Measurements from ENCODE around the gene GRIK2.

The GRIK2 gene

DNA sequence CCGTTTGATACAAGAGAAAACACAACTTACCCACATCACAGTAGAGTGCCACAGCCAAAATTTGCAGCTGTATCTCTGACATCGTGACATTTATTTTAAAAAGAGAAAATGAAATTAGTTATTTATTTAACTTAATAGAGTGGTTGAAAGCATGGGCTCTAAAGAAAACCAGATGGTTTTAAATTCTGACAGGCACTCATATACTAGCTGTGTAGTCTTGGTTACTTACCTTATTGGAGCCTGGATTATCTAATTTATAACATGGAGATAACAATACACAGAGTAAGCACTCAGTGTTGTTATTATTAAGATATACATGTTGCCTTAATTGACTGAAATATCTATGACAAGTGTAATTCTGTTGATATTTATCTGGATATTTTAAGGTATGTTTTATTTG lies 334.9 kb downstream of the GRIK2 start:
- DNase-seq = no peak

DNA sequence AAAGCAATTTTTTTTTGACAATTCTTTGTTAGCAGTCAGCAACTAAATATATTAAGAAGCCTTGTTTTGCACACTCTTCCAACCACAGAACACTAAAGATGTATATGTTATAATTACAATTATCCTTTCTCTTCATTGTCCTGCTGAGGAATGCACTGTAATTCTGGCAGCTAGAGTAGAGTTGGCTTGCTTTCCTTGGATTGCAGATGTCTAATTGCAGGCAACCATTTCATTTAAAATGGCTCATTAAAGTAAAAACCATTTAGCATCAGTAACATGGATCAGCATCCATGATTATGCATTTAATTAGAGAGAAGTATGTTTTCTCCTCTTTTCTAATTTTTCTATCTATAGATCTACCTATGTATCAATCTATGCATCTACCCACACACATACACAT lies 335.4 kb downstream of the GRIK2 start:
- no peak for DNase-seq

DNA sequence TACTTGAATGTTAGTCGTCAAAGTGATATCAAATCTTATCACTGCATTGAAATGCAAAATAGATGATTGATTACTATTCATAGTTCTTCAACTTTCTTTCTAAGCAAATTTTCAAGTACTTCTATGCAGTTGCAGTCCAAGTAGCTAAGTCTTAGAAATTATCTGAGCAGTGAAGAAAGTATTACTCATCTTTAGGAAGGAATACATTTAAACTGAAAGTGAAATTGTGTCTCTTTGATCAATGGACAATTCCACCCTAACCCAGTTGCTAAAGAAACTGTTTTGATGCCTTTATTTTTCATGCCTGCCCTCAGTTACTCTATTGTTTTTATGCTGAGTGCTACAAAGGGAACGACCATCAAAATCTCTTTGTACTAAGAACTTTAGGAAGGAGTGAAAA lies 337.4 kb downstream of the GRIK2 start:
- DNase-seq = no peak

DNA sequence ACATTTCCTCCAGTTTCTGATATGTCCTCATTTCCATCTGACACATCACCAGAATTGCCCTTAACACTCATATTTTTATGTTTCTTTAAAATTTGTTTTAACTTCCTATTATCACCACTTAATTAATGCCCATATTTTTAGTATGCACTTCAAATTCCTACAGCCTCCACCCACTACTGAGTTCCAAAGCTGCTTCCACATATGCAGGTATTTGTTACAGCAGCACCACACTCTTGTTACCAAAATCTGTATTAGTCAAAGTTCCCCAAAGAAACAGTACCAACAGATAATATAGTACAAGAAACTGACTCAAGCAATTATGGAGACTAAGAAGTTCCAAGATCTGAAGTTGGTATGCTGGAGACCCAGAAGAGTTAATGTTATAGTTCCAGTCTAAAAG lies 340.4 kb downstream of the GRIK2 start:
- DNase-seq = no peak

DNA sequence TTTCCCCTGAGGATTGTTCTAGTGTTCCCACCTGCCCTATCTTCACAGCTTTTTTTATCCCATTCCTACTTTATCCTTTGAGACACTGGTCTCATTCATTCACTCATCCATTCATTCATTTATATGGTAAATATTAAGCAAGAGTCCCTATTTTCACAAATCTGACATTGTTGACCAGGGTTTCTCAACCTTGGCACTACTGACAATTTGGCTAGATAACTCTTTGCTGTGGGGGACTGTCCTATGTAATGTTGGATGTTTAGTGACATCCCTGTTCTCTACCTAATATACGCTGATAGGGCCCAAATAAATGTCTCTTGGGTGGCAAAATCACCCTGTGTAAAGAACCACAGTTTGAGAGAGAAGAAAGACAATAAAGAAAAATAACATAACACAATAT lies 345.0 kb downstream of the GRIK2 start:
- DNase-seq = no peak

DNA sequence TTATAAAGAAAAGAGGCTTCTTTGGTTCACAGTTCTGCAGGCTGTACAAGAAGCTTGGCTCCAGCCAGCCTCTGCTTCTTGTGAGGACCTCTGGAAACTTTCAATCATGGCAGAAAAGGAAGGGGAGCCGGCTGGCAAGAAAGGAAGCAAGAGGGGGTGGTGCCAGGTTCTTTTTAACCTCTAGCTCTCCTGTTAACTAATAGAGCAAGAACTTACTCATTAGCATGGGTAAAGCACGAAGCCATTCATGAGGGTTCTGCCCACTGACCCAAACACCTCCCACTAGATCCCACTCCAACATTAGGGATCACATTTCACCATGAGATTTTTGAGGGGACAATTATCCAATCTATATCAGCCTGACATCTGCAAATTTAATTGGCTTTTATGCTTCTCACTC lies 347.1 kb downstream of the GRIK2 start:
- no peak for DNase-seq

DNA sequence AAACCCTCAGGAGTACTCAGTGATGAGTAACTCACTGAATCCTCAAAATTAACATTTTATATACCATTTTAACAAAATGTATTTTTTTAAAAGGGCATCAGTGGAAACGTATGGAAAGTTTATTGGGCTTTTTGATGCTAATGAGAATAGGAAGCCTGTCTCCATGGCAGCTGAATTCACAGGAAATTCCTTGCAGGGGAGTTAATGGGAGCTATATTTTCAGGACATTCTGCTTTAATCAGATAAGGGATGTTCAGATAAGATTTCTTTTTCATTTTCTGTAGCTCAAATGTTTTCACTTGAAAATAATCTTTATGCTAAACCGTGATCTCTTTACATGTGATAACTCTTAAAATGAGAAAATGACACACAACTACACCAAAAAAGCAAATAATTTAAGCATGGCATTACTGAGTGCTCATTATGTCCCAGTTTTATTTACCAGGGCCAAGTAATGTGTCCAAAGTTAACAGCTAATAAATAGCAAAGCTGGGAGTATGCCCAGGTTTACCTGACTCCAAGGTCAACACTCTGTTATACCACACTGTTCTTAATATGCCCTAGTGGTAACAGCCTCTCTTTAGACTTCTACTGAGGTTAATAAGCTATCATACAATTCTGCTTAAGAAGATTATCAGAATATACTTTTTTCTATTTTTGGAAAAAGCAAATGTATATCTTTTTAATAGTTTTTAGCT lies 348.1 kb downstream of the GRIK2 start:
- no peak for DNase-seq

DNA sequence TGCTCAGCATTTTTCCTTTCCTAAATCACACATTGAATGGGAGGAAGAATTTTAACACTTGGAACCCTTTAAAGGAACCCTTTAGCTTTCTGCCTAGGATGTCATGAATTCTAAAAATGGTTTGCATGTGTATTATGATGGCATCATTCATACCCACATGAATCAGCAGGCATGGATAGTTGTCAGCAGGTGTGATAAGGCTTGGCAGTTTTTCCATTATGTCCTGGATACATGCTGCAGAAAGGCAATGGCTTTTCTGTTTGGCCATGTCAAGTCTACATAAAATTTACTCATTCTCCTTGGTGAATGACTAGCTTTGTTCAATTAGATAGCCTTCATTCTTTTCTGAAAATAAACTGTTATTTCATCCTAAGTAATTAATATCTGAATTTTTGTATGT lies 353.7 kb downstream of the GRIK2 start:
- no peak for DNase-seq

DNA sequence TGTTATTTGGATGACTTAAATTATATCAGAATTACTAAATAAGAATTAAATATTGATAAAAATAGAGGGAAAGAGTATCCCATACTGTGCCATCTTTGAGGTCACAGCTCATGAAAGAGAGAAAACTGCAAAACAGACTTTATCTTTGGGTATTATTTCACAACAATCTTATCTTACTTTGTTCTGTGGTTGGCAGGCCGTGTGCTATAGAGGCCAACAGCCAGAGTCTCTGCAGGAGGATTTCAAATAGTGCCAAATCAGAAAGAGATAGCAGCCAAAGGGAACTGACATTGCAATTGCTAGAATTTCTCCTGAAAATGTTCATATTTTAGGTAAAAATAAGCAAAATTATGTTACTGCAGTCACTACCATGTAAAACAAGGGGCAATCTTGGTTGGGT lies 354.2 kb downstream of the GRIK2 start:
- no peak for DNase-seq

DNA sequence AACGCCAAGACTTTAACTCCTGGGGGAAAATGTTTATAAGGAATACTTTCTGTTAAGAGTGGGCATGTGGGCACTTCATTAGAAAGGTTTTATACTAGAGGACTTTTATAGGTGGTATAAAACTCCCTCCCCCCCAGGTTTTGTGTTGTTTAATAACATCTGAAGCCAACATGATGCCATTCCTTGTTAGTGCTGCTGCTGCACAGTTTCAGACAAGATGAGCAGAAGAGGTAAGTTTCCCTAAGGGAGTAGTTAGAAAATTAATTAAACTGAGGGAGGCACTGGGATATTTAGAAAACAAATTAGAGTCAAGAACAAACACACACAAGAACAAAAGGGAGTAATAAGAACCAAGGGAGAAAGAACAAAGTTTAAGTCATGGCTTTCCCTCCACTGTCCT lies 362.4 kb downstream of the GRIK2 start:
- no peak for DNase-seq

DNA sequence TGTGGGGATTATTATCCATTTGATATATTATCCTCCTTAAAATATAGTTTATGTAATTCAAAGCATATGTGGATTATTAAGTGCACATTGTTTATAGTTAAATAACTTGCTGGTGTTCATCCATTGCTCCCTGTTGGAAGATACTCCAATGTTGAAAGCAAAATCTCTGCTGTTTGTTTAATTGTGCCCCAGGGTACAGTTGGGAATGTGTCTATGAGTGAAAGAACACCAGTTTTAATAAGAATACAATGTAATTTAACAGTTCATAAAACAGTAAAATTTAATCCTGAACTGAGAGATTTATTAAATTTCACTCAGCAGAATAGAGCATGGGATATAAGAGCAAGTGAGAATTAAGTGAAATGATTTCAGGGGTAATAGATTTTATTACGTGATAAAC lies 364.9 kb downstream of the GRIK2 start:
- no peak for DNase-seq

DNA sequence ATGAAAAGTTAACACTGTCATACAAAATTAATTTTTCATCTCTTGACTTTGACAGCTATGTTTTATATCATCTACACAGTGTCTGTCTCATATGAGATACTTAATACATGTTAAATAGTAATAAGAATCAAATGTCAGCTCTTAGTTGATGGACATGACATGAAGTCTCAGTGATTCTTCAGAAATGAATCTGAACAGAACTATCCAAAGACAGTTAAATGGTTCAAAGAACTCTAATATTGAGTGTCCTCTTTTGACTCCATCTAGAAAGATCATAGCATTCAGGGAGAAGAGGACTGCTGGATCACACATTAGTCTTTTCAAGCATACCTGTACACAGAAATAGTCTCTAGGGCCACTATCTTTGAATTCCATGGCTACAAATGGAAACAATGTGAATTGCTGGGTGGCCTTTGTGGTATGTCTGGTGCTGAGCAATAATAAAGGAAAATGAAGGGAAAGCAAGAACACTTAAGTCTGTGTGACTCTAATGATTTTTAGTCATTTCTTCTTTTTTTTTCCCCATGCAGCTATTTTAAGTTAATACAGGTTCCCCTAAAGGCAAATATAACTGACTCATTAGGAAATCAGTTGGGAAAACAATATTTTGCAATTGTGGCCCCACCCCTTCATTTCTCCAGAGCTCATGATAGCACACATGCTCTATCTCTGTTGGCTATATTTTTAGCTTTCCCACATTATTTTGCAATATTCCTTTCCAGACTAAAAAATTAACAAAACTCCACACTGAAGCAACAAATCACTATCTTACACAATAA lies 367.5 kb downstream of the GRIK2 start:
- no peak for DNase-seq

DNA sequence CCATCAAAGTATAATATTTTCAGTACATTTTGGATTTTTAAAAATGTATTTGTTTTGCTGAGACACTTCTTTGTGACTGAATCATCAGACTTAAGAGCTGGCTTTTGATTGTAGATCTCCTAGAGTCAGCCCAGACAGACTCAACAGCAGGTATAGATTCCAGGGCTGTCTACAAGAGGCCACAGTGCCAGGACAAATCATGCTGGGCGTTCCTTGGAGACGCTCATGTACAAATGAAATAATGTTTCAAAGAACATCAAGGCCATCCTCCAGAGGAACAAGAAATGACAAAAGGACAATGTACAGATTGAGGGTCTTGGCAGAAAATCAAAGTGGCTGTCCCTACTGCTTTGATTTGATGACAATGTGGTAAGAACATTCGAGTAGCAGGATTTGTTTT lies 369.3 kb downstream of the GRIK2 start:
- DNase-seq = no peak

DNA sequence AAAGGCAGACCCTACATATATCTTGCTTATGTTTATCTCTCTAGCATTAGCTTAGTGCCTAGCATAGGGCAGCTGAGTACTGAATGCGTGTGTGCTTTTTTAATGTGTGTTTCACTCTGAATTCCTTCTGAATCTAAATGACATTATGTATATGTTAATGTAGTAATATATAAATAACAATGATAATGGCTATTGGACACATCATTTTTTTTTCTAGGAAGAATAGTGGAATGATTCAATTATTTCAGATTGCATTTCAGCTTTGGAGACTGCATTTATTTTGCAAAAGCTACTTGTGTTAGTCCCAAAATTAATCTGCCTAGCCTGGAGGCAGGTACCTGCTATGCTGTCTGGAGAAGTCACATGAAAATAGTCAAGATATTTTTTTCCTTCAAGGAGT lies 371.8 kb downstream of the GRIK2 start:
- DNase-seq = no peak

DNA sequence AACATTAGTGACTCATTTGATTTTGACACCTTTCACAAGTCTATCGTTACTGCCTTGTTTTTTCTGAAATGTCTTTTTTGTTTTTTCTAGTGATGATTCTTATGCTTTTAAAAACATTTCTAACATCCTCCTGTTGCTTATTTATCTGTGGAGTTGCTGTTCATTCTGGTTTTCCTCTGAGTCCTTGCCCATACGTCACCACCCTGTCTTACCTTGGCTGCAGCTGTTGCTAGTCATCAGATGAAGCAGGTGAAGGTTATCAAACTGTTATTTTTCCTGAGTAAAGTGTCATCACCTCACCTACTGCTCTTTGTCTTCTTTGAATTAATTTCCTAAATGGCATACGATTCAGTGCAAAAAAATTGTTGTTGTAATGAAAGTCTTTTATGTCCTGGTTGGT lies 376.6 kb downstream of the GRIK2 start:
- no peak for DNase-seq

DNA sequence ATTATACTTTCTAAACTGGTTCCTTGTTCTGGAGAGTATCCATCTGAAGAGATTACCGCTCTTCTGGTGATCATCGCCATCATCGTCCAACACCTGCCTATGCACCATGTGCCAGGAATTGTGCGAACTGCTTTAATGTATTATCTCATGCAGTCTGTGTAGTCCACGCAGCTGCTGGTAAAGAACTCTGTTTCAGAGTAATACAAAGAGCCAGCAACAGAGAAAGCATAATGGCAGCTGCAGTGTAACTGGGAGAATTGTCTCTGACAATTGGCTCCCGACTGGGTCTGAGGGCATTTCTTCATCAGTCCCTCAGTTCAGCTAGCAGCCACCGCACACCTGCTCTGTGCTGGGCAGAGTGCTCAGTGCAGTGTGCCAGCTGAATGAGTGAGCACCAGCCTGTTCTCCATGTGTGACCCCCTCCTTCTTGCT lies 383.4 kb downstream of the GRIK2 start:
- DNase-seq = no peak

DNA sequence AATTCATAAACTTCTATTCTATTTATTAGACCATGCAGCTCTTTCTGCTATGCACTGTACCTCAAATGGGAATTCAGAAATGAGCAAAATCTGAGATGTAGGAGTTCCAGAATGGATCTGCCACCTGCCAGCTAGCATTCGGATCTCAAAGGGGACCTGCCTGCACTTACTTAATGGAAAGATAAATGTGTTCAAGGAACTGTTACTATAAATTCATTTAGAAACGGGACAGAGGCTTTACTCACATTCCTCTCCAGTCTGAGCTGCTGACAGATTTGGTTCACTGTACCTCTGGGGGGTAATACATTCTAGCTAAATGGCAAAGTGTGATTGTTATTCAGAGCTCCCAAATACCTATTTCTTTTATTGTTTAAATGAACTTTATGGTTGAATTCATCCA lies 384.1 kb downstream of the GRIK2 start:
- no peak for DNase-seq

DNA sequence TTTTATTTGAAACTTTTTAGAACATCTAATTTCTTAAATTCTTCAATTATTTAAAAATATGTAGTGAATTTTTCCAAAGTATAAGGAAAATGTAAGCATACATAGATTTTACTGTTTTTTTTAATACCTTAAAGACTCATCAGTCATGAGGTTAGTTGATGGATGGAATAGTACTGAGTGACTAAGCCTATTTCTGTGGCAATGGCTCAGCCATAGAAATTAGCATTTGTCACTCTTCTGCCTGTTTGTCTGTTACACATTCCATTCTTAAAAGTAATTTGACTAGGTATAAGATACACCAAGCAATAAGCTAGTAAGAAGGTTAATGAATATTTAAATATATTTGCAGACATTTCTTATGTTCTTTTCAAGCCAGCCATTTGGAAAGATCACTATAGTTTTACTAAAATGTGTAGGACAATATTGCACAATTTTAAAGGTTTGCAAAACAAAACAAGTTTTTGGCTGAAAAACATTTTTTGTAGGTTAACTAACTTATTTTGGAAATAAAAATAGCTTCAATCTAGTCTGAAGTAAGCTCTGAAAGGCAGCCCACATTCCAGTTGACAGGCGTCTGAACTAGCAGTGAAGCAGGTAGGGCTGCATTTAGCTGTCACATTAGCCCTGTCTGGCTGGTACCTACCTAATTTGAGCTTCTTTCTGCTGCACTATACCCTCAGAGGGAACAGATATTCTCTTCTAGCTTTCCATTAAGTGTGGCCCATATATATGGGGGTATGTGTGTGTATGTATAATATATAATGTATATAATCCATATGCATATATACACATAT lies 385.7 kb downstream of the GRIK2 start:
- no peak for DNase-seq

DNA sequence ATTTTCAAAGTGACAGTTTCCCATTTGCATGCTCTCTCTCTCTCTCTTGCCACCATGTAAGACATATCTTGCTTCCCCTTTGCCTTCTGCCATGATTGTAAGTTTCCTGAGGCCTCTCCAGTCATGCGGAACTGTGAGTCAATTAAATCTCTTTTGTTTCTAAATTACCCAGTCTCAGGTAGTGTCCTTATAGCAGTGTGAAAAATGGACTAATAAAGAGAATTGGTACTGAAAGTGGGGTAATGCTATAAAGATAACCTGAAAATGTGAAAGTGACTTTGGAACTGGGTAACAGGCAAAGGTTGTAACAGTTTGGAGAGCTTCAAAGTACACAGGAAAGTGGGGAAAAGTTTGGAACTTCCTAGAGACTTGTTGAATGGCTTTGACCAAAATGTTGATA lies 389.8 kb downstream of the GRIK2 start:
- no peak for DNase-seq

DNA sequence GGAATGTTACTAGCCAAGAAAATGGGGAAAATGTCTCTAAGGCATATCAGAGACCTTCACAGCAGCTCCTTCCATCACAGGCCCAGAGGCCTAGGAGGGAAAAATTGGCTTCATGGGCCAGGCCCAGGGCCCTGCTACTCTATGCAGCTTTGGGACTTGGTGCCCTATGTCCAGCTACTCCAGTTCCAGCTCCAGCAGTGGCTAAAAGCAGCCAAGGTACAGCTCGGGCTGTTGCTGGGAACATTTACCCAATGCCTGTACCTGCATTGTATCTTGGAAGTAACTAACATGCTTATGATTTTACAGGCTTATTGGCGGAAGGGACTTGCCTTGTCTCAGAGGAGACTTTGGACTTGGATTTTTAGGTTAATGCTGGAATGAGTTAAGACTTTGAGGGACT lies 390.6 kb downstream of the GRIK2 start:
- no peak for DNase-seq

DNA sequence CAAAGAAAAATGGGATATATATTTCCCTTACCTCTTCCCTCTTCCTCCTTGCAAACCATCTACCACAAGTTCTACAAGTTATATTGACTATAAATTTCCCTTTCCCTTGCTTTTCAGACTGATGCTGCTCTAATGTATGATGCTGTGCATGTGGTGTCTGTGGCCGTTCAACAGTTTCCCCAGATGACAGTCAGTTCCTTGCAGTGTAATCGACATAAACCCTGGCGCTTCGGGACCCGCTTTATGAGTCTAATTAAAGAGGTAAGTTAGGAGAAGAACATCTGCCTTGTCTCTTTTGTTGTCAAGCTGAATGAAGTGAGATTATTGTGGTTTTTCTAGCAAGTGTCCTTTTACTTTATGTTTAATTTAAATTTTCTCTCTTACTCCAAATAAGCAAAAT lies 406.0 kb downstream of the GRIK2 start:
- no peak for DNase-seq

DNA sequence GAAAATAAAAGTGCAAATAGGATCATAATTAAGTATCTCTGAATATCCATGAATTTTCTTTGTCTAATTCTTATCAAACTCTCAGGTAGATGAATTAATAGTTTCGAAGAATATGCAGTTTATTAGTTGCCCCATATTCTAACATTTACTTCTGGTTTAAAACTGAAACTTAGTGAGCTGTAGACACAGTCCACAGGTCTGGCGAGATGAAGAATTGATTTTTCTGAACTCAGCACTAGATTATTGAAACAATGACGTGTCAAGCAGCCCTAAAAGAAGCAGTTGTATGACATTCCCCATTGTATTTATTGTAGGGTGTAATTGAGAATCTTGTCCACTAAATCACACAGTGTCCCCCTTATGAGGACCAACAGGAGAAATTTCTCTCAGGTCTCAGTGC lies 407.1 kb downstream of the GRIK2 start:
- DNase-seq = no peak

DNA sequence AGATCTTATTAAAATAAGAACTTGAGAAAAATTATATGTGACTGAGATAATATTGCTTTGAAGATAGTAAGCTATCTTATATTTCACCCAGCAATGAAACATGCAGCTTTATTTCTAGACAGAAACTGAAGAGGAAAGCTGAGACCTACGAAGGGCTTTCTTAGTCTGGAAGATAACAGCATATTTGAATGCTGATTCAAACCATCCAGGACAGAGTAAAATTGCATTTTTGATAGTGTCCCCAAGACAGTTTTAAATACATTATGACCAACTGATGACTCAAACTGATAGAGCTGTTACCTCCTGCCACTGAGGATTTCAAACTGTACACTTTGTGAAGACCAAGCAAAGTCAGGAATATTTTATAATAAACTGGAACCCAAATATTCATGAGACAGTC lies 409.6 kb downstream of the GRIK2 start:
- DNase-seq = no peak

DNA sequence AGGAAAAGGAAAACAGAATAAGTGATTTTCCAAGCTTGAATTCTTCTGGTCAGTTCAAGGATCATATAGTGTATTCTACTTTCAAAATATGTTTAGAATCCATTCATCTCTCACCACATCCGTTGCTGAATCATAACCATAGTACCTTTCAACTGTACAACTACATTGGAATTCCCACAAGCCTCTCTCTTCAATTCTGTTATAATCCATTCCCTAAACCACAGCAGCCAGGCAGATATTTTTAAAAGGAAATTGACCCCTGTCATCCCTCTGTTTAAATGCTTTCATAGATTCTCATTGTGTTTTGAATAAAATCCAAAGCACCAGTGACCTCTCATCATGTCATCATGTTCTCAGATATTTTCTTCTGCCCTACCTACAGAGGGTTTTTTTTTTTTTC lies 412.7 kb downstream of the GRIK2 start:
- DNase-seq = no peak

Measured in cortex of kidney (tissue), 1 donor.